NCI-H128 (cell line): ENCODE results near the gene CCBE1.
"Not testable (repeated sequence)": the region's sequence is repeated elsewhere in the genome, so short reads cannot be mapped to it uniquely, and the experiment has no call there.

ENCODE experiments used
- DNase-seq: peaks from one replicate; lab custom pipeline; 2025; ENCODE audit not compliant: unreplicated experiment; lab: John Stamatoyannopoulos, UW

Gene CCBE1

DNA sequence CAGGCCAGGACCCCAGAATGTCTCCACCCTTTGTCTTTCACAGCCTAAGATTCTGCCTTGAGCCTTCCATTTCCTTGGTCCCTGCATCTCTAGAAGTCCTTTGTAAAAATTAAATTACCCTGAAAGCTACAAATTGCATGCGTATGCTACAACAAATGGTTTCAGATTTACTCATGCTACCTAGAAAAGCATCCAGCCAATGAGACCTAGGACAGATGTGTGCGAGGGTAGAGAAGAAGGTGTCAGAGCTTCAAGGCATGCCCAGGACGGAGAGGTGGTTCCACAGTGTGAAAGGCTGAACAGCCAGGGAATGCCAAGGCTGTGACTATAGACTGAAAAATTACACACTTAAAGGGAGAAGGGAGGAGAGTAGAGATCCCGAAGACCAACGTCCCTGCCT lies 40.2 kb downstream of the CCBE1 start:
- DNase-seq, result no peak

DNA sequence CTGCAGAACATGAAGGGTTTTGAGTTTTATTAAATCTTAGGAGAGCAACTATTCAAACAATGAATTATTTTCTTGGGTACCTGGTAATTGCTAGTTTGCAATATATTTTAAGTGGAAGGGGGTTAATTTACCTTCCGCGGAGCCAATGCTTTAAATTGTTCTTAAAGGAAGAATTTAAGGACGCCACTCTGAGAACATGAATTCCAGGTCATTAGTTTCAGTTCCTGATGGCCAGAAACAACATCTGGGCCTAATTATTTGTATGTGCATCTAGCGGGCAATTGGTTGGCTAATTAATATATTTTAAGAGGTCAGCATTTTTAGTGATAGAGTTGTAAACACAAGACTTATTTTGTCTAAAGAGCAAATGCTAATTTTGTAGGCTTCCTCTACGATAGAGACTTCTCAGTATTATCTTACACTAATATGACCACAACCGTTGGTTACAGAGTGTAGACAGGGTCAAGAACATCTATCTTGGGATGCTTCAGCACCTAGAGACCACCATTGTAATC lies 40.8 kb downstream of the CCBE1 start:
- no peak for DNase-seq

GRCh38 chr18:59655676-59656075 lies 41.5 kb downstream of the CCBE1 start:
- DNase-seq, result no peak

GRCh38 chr18:59651071-59651470 lies 46.2 kb downstream of the CCBE1 start:
- DNase-seq, result no peak

- DNase-seq, result no peak
Measured at GRCh38 chr18:59650266-59650820, 46.9 kb downstream of the CCBE1 start.

- DNase-seq, result no peak
Measured at GRCh38 chr18:59649591-59649990, 47.6 kb downstream of the CCBE1 start.

DNA sequence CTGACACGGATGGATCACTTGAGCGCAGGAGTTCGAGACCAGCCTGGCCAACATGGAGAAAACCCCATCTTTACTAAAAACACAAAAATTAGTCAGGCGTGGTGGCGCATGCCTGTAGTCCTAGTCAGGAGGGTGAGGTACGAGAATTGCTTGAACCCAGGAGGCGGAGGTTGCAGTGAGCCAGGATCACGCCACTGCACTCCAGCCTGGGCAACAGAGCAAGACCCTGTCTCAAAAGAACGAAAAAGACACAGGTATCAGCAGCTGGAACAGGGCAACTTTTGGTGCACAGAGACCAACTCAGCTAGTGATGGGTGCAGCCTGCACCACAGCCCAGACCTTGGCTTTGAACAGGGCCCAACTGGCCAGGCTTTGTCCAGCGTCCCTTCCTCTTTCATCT lies 48.8 kb downstream of the CCBE1 start:
- not testable (repeated sequence) for DNase-seq

DNA sequence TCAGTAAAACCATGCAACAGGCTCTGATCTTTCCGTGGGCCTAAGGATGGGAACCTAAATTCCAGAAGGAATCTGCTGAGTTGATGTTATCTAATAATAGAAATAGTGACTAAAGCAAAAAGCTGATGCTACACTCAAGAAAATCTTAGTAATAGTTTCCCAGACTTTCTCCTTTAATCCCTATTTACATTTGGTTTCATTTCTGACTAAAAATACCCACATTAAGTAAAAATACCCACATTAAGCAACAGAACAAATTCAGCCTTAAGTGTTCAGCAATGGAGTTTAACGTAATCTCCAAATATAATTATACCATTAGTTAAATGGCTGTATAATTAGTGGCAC lies 50.3 kb downstream of the CCBE1 start:
- DNase-seq, result no peak

GRCh38 chr18:59646228-59646962 lies 50.8 kb downstream of the CCBE1 start:
- no peak for DNase-seq

- no peak for DNase-seq
Measured at GRCh38 chr18:59643740-59644139, 53.5 kb downstream of the CCBE1 start.

DNA sequence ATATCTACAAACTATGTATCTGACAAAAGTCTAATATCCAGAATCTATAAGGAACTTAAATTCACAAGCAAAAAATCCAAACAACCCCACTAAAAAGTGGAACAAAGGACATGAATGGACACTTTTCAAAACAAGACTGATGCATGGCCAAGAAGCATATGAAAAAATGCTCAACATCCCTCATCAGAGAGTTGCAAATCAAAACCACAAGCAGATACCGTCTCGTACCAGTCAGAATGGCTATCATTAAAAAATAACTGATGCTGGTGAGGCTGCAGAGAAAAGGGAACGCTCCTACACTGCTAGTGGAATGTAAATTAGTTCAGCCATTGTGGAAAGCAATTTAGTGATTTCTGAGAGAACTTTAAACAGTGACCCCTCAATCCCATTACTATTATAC lies 56.5 kb downstream of the CCBE1 start:
- DNase-seq, result no peak

- no peak for DNase-seq
Measured at GRCh38 chr18:59639821-59640220, 57.4 kb downstream of the CCBE1 start.

DNA sequence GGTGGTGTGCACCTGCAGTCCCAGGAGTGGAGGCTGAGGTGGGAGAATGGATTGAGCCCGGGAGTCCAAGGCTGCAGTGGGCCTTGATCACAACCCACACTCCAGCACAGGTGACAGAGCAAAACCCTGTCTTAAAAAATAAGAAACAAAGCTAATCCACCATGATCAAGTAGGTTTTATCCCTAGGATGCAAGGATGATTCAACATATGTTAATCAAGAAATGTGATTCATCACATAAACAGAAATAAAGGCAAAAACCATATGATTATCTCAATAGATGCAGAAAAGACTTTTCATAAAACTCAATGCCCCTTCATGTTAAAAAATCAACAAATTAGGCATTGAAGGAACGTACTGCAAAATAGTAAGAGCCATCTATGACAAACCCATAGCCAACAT lies 58.1 kb downstream of the CCBE1 start:
- no peak for DNase-seq

GRCh38 chr18:59633961-59634485 lies 63.2 kb downstream of the CCBE1 start:
- DNase-seq, result peak; percentile 38

DNA sequence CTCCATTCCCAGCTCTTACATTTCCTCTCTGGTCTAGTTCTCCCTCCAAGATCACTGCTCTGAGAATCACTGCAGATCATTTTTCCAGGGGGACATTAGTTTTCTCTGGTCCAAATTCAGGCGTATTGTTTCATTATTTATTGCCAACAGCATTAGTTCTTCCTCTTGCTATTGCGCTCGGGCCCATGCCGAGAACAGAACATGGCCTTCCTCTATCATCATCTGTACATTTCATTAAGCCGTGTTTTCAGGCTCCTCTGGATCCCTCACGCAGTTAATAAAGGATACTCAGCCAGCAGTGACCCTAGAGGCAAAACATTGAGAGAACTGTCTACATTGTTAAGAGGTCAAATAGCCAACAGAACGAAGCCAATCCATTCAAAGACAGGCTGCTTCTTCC lies 63.9 kb downstream of the CCBE1 start:
- no peak for DNase-seq

- no peak for DNase-seq
Measured at GRCh38 chr18:59631583-59632181, 65.5 kb downstream of the CCBE1 start.

DNA sequence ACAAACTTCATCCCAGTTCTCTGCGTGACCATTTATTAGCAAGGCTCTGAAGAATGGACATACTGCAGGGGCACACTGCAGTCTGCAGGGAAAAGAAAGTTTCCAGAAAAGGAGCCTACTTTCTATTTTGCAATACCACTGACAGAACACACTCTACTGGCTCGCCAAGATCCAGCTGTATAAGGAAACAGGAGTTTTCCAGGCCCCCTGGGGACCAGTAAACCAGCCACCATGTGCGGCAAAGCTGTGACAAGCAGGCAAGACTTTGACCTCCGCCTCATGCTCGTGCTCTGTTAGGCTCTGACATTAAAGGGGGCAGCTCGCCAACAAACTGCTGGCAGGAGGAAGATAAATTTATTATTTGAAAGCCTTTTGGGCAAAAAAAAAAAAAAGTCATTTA lies 67.3 kb downstream of the CCBE1 start:
- DNase-seq, result no peak

GRCh38 chr18:59628995-59629394 lies 68.2 kb downstream of the CCBE1 start:
- no peak for DNase-seq

GRCh38 chr18:59627414-59627813 lies 69.8 kb downstream of the CCBE1 start:
- DNase-seq, result no peak

GRCh38 chr18:59624369-59624765 lies 72.9 kb downstream of the CCBE1 start:
- no peak for DNase-seq

GRCh38 chr18:59623456-59624368 lies 73.5 kb downstream of the CCBE1 start:
- DNase-seq, result no peak
